AG04449 (cell line): Measurements from ENCODE around the gene CYP20A1.
A peak's percentile ranks its signal among the peaks of the same experiment; 100 is the strongest.
"Not testable (repeated sequence)": the region's sequence is repeated elsewhere in the genome, so short reads cannot be mapped to it uniquely, and the experiment has no call there.

Source experiments
- CTCF ChIA-PET: fragments of 350-600 bp; formaldehyde crosslinking; extraction: SDS; loops from one replicate; lab custom pipeline; 2021; ENCODE audit warnings: antibody characterized with exemption; lab: Yijun Ruan, JAX
- POLR2A ChIA-PET: fragments of 400-600, 350-600 bp; formaldehyde crosslinking; extraction: SDS; loops from one replicate; lab custom pipeline; 2020; ENCODE audit warnings: antibody characterized with exemption, inconsistent platforms; lab: Yijun Ruan, JAX
- DNase-seq: peaks from one replicate; pipeline ENCODE4 v3.0.0-alpha.2; 2010; ENCODE audit warnings: low read depth, low spot score
- H3K4me3 ChIP-seq: 2 replicates; pipeline ENCODE4 v1.5.1; 2011; ENCODE audit warnings: low read depth, mild to moderate bottlenecking, control low read depth, low read length
- TF ChIP-seq, protein P1 (sequence below): IDR thresholded peaks from one replicate; pipeline ENCODE4 v1.5.1; 2011; ENCODE audit warnings: mild to moderate bottlenecking, moderate library complexity, low read length, control low read depth, inconsistent platforms; ENCODE audit not compliant: insufficient read depth; ENCODE audit errors: missing control alignments

Gene CYP20A1

DNA sequence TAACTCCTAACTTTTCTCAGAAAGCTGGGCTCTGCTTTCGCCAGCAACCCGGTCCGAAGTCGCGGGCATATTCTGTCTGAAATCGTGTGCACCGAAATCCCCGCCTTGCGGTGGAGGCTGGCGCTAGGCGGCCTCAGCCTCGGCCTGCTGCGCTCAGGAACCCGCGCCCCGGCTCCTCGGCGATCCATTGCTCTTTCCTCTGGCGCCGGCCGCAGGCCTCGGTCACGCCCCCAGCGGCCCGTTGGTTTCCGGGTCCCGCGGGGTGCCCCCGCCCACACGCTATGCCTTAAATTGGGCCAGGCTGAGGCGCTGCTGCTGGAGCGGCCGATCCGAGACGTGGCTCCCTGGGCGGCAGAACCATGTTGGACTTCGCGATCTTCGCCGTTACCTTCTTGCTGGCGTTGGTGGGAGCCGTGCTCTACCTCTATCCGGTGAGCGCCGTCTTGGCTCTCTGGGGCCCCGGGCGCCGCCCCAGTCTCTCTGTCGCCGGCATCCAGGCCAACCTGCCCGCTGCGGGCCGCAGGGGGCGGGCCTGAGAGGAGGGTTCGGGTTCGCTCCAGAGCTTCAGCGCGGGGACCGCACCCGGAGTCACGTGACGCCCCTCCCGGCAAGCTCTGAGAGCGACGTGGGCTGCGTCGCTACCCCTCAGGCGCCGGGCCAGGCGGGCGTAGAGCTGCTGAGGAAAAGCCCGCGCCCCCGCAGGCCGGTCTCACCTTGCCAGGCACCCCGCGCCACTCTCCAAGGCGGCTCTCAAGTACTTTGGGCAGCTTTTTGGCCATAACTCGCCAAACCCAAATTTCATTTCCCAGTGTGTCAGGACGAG is at the start of gene CYP20A1:
TSS of gene CYP20A1 (plus strand) at position 315 of the 823 bp plus-strand sequence. CDS start at position 360, 45 bp downstream.
- TF ChIP-seq, protein P1, sequence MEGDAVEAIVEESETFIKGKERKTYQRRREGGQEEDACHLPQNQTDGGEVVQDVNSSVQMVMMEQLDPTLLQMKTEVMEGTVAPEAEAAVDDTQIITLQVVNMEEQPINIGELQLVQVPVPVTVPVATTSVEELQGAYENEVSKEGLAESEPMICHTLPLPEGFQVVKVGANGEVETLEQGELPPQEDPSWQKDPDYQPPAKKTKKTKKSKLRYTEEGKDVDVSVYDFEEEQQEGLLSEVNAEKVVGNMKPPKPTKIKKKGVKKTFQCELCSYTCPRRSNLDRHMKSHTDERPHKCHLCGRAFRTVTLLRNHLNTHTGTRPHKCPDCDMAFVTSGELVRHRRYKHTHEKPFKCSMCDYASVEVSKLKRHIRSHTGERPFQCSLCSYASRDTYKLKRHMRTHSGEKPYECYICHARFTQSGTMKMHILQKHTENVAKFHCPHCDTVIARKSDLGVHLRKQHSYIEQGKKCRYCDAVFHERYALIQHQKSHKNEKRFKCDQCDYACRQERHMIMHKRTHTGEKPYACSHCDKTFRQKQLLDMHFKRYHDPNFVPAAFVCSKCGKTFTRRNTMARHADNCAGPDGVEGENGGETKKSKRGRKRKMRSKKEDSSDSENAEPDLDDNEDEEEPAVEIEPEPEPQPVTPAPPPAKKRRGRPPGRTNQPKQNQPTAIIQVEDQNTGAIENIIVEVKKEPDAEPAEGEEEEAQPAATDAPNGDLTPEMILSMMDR = peak; percentile 52
- CTCF ChIA-PET = interaction anchor here (0.9 to 4.2 kb wide), 8 partner anchors 9 to 650 kb away, joined by 3 to 19 read pairs (median 7); no protein-coding TSS in a partner anchor

DNA sequence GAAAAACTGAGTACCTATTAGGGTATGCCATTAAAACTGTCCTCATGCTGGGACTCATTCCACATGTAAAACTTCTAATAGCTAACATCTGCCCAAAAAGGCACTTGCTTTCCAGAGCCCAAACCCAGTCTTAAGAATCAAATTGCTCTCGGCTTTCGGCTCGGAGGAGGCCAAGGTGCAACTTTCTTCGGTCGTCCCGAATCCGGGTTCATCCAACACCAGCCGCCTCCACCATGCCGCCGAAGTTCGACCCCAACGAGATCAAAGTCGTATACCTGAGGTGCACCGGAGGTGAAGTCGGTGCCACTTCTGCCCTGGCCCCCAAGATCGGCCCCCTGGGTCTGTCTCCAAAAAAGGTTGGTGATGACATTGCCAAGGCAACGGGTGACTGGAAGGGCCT is 48.3 kb upstream of the CYP20A1 start:
- H3K4me3 ChIP-seq, POLR2A ChIA-PET, CTCF ChIA-PET, DNase-seq: not testable (repeated sequence)

More for the DNA sequence above, at the start of gene CYP20A1:
- peak; percentile 60 for DNase-seq
- POLR2A ChIA-PET = interaction anchor here (0.5 to 1.4 kb wide), 9 partner anchors 9 to 577 kb away, joined by 3 to 4 read pairs (median 3); partner anchors contain the start of gene CARF
- peak within 1 kb of the TSS; percentile 66 for H3K4me3 ChIP-seq

DNA sequence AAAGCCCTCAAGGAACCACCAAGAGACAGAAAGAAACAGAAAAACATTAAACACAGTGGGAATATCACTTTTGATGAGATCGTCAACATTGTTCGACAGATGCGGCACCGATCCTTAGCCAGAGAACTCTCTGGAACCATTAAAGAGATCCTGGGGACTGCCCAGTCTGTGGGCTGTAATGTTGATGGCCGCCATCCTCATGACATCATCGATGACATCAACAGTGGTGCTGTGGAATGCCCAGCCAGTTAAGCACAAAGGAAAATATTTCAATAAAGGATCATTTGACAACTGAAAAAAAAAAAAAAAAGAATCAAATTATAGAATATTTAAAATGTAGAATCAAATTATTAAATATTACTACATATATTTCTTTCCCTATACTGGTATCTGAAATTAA is 47.8 kb upstream of the CYP20A1 start:
- DNase-seq, H3K4me3 ChIP-seq, CTCF ChIA-PET, POLR2A ChIA-PET: not testable (repeated sequence)

DNA sequence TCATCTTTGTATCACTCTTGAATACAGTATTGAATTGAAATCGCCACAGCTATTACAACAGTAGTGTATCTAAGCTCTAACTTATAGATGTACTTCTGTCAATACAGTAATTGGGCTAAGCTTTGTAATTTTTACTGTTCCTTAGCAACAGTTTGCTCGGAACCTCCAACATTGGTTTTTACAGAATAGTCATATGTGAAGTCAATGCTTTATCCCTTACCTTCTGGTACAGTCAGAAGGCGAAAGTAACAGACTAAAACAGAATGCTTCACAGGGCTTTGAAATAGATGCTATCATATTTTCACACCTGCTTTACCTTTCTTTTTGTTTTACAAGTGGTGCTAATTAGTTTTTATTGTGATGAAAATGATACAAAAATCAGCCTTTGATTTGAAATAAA is 46.9 kb upstream of the CYP20A1 start:
- no peak overlapping the region for H3K4me3 ChIP-seq
- ChIA-PET POLR2A (no interaction called here), CTCF (interaction anchor here (1.1 kb wide), 1 partner anchor 13 kb away, joined by 3 read pairs; no protein-coding TSS in a partner anchor)
- TF ChIP-seq, protein P1 = no peak
- no peak for DNase-seq

DNA sequence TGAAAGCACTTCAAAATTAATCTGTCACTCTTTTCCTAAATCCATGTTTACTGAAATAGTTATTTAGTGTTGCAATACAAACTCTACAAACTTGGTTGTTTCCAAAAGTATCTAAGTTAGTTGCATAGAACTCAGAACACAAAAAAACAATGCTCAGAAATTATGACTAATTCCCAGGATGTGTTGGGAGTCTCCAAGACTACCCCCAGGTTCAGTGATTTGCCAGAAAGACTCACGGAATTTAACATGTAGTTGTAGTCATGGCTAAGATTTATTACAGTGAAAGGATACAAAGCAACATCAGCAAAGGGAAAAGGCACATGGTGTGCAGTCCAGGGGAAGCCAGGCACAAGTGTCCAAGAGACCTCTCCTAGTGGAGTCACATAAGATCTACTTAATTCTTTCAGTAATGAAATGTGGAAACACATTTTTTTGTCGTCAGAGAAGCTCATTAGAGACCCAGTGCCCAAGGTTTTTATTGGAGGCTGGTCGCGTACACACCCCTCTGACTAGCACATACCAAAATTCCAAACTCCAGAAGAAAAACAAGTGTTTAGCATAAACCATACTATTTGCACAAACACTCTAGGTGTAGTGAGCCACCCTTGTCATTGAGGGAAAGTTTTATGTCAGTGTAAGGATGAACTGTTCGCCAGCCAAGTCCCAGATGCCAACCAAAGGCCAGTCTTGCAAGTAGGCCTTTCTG is 43.3 kb upstream of the CYP20A1 start:
- H3K4me3 ChIP-seq = no peak overlapping the region
- TF ChIP-seq, protein P1 = no peak
- CTCF ChIA-PET = no interaction called here
- DNase-seq = no peak
- POLR2A ChIA-PET = no interaction called here

DNA sequence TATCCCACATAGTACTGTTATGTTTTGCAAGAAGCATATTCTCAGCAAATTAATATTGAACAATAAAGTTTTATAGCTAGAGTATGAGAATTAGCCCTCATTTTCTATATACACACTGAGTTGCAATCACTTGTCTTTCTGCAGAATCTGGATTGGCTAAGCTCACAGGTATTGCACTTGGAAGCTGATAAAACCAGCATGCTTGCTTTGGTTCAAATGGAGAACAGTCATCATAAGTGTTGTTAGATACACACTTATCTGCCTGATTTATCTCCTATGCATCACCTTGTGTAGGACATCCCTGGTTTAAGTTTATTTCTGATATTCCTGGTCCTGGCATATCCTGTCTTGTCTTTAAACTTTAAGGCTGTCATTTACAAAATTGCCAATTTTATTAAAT is 38.0 kb upstream of the CYP20A1 start:
- POLR2A ChIA-PET = no interaction called here
- no peak overlapping the region for H3K4me3 ChIP-seq
- no peak for DNase-seq
- CTCF ChIA-PET = interaction anchor here (1.4 kb wide), 1 partner anchor 709 kb away, joined by 5 read pairs; no protein-coding TSS in a partner anchor
- TF ChIP-seq, protein P1 = no peak

- no peak for DNase-seq
- CTCF ChIA-PET = interaction anchor here (1.4 kb wide), 1 partner anchor 708 kb away, joined by 5 read pairs; no protein-coding TSS in a partner anchor
- TF ChIP-seq, protein P1 = no peak
- H3K4me3 ChIP-seq = no peak overlapping the region
- POLR2A ChIA-PET = no interaction called here
Observed at GRCh38 chr2:203201426-203201825, 37.4 kb upstream of the CYP20A1 start.
